Activated CD8-positive, alpha-beta memory T cell treated with anti-CD3 and anti-CD28 coated beads, Interleukin-2, amount 10 ng/mL, durations not matched to agents 7 days and 5 days (primary cell): ENCODE data around the gene ACTN1. TPM values are rescaled to one million over a fixed set of nuclear protein-coding genes. Genes with fewer than 3 reads are reported as not detected.

Source experiments
- ATAC-seq: fragments of 150-1000 bp; cut with Tn5 transposase; one replicate; pipeline ENCODE4 v1.10.0; 2021; ENCODE audit warnings: moderate library complexity
- CTCF ChIA-PET: fragments of 350-600 bp; sonication (Branson Sonifier 250); formaldehyde crosslinking; loops from one replicate; lab custom pipeline; 2021; ENCODE audit warnings: antibody characterized with exemption; lab: Charles Lee
- DNase-seq: peaks from one replicate; pipeline ENCODE4 v3.0.0-alpha.2; 2020
- H3K27ac Mint-ChIP-seq: one replicate; pipeline ENCODE4 v1.8.0; 2021; ENCODE audit warnings: mild to moderate bottlenecking, mixed read lengths
- H3K27me3 Mint-ChIP-seq: one replicate; pipeline ENCODE4 v1.8.0; 2021; ENCODE audit warnings: mixed read lengths
- H3K36me3 Mint-ChIP-seq: one replicate; pipeline ENCODE4 v1.8.0; 2021; ENCODE audit warnings: mild to moderate bottlenecking, mixed read lengths
- H3K4me1 Mint-ChIP-seq: one replicate; pipeline ENCODE4 v1.8.0; 2021; ENCODE audit warnings: mixed read lengths
- H3K4me3 Mint-ChIP-seq: one replicate; pipeline ENCODE4 v1.8.0; 2021; ENCODE audit warnings: mild to moderate bottlenecking, moderate library complexity, mixed read lengths
- H3K9me3 Mint-ChIP-seq: one replicate; pipeline ENCODE4 v1.8.0; 2022; ENCODE audit warnings: low read depth, mixed read lengths
- total RNA-seq, 2 experiments: library from RNA; stranded (reverse); gene quantifications; one replicate each; pipeline ENCODE4 v1.2.3, GENCODE V29; 2021

ACTN1 gene
- total RNA-seq, 2 experiments from 2014 or later = 26.8 to 56.0 TPM

- H3K9me3 Mint-ChIP-seq = no peaks in the 10 kb centered on the region
- no peaks in the 10 kb centered on the region for H3K36me3 Mint-ChIP-seq
- ATAC-seq (no peak), DNase-seq (no peak)
- H3K27ac Mint-ChIP-seq = peak overlapping the region; percentile 37
- no peak overlapping the region for H3K4me3 Mint-ChIP-seq
- CTCF ChIA-PET = no interaction called here
- peaks cover 3% of the 10 kb centered on the region for H3K27me3 Mint-ChIP-seq
- peaks cover 6% of the 10 kb centered on the region for H3K4me1 Mint-ChIP-seq
These were observed 80.7 kb downstream of the ACTN1 start for GRCh38 chr14:68898248-68899032.

- Mint-ChIP-seq H3K27me3 (peaks cover 3% of the 10 kb centered on the region), H3K4me1 (peaks cover 6% of the 10 kb centered on the region), H3K9me3 (no peaks in the 10 kb centered on the region), H3K36me3 (no peaks in the 10 kb centered on the region), H3K4me3 (no peak overlapping the region), H3K27ac (no peak overlapping the region)
- CTCF ChIA-PET = no interaction called here
- no peak for ATAC-seq
- no peak for DNase-seq
These were observed 81.4 kb downstream of the ACTN1 start for GRCh38 chr14:68897559-68898155.

DNA sequence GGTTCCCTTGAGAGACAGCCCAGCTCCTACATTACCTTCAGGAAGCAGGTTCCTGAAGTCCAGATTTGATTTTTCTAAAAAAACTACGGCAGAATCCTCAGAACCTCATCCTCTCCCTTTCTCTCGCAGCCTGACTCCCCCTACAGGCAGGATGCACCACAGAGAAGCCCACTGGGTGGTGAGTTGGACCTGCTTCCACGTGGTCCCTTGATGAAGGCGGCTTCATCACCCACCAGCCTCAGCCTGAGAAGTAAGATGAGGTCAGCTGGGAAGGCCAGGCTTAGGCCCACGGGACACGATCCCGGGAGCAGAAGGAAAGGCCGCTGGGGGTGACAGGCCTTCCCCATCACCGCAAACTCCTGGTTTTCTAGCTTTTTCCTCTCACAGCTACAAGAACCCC is 83.0 kb downstream of the ACTN1 start:
- Mint-ChIP-seq H3K27ac (no peak overlapping the region), H3K4me3 (no peak overlapping the region), H3K36me3 (no peaks in the 10 kb centered on the region), H3K4me1 (peaks cover 6% of the 10 kb centered on the region), H3K9me3 (no peaks in the 10 kb centered on the region), H3K27me3 (peaks cover 3% of the 10 kb centered on the region)
- DNase-seq (no peak), ATAC-seq (no peak)
- CTCF ChIA-PET = no interaction called here

DNA sequence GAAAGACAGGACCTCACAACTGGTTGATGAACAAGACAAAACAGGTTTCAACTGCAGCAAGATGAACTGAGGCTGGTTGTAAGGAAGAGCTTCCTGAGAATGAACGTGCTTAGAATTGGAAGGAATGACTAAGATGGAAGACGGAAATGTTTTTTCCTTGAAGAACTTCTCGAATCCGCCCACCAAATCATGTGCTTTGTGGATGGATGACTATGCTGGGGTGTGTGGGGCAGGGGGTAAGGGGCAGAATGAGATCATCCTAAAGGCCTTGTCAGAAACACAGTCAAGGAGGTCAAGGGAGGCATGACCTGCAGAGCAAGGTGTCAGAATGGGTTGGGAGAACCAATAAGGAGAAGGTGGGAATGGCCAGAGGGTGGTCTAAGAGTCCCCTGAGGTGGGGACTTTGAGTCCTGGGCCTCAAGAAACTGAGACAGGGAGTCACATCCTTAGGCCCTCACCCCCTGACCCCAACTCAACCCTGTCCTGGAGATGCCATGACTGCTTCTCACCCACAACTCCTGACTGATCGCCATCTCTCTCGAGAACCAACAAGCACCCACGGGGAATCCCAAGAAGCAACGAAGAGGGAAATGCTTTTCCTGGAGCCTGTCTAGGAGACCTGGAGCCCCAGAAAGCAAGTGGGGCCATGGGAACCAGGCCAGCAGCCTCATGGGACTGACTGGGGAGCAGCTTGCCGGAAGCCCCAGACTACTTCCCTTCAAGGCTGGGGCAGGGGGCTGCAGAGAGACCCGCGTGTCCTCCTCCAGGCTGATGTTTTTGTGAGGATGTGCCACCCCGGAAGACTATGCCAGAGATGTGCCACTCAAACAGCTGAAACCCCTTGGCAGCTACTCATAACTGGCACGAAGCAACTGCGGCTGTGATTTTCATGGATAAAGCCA is 84.0 kb downstream of the ACTN1 start:
- Mint-ChIP-seq H3K9me3 (no peaks in the 10 kb centered on the region), H3K4me1 (peaks cover 6% of the 10 kb centered on the region), H3K27ac (no peak overlapping the region), H3K4me3 (no peak overlapping the region), H3K36me3 (no peaks in the 10 kb centered on the region), H3K27me3 (peaks cover 3% of the 10 kb centered on the region)
- DNase-seq (no peak), ATAC-seq (no peak)
- CTCF ChIA-PET = no interaction called here

DNA sequence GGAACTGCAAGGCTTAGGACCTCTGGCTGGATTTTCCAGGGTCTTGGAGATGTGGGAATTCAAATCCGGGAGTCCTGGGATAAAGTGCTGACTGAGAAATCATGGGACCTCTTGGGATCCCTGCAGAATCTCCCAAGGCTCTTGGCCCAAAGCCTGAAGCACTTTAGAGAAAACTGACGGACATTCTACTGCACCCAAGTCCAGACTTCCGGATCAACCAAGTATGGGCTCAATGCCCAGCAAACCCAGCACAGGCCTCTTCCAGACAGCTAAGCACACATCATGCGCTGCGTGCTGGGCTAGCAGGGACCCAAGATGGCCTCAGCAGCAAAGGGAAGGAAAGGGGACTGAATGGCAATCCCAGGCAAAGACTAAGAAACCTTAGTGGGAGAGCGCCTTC is 85.0 kb downstream of the ACTN1 start:
- H3K27ac Mint-ChIP-seq = no peak overlapping the region
- no peak overlapping the region for H3K4me3 Mint-ChIP-seq
- H3K27me3 Mint-ChIP-seq = peaks cover 3% of the 10 kb centered on the region
- H3K9me3 Mint-ChIP-seq = no peaks in the 10 kb centered on the region
- CTCF ChIA-PET = no interaction called here
- H3K36me3 Mint-ChIP-seq = no peaks in the 10 kb centered on the region
- DNase-seq (no peak), ATAC-seq (no peak)
- peaks cover 4% of the 10 kb centered on the region for H3K4me1 Mint-ChIP-seq

DNA sequence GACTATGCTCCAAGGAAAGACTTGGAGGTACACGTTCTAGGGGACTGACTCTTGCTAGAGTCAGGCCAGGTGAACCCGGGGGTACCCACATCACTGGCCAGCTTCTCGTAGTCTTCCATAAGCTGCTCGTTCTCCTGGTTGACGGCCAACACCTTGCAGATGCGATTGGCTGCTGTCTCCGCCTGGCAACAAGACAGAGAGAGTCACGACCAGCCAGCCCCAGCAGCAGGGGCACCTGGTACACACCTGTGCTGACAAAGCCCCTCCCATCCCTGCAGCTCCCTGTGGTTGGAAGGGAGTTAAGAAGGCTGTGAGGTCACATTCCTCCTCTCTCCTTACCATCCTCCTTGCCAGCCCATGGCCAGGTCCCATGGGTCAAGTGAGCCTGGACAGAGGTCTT is 85.5 kb downstream of the ACTN1 start:
- CTCF ChIA-PET = no interaction called here

GRCh38 chr14:68892961-68893360 is 86.1 kb downstream of the ACTN1 start:
- H3K27ac Mint-ChIP-seq = no peak overlapping the region
- no peak overlapping the region for H3K4me3 Mint-ChIP-seq
- CTCF ChIA-PET = interaction anchor here (1.2 kb wide), 1 partner anchor 20 kb away, joined by 3 read pairs; no protein-coding TSS in a partner anchor
- H3K27me3 Mint-ChIP-seq = peaks cover 3% of the 10 kb centered on the region
- no peaks in the 10 kb centered on the region for H3K36me3 Mint-ChIP-seq
- DNase-seq (no peak), ATAC-seq (no peak)
- H3K4me1 Mint-ChIP-seq = no peaks in the 10 kb centered on the region
- no peaks in the 10 kb centered on the region for H3K9me3 Mint-ChIP-seq

More for the DNA sequence above, 85.5 kb downstream of the ACTN1 start:
- ATAC-seq (no peak), DNase-seq (no peak)
- Mint-ChIP-seq H3K27ac (no peak overlapping the region), H3K9me3 (no peaks in the 10 kb centered on the region), H3K36me3 (no peaks in the 10 kb centered on the region), H3K27me3 (peaks cover 3% of the 10 kb centered on the region), H3K4me3 (no peak overlapping the region), H3K4me1 (peaks cover 3% of the 10 kb centered on the region)

GRCh38 chr14:68891851-68892660 is 87.0 kb downstream of the ACTN1 start:
- DNase-seq = no peak
- Mint-ChIP-seq H3K36me3 (no peaks in the 10 kb centered on the region), H3K9me3 (no peaks in the 10 kb centered on the region), H3K27ac (no peak overlapping the region), H3K4me1 (no peaks in the 10 kb centered on the region), H3K4me3 (no peak overlapping the region), H3K27me3 (peaks cover 3% of the 10 kb centered on the region)
- CTCF ChIA-PET = interaction anchor here (1.2 kb wide), 1 partner anchor 21 kb away, joined by 3 read pairs; no protein-coding TSS in a partner anchor
- ATAC-seq = no peak

GRCh38 chr14:68890173-68890931 is 88.8 kb downstream of the ACTN1 start:
- no peaks in the 10 kb centered on the region for H3K27me3 Mint-ChIP-seq
- no peak overlapping the region for H3K27ac Mint-ChIP-seq
- no peaks in the 10 kb centered on the region for H3K4me1 Mint-ChIP-seq
- CTCF ChIA-PET = no interaction called here
- no peak for ATAC-seq
- H3K36me3 Mint-ChIP-seq = no peaks in the 10 kb centered on the region
- H3K4me3 Mint-ChIP-seq = no peak overlapping the region
- no peak for DNase-seq
- no peaks in the 10 kb centered on the region for H3K9me3 Mint-ChIP-seq

DNA sequence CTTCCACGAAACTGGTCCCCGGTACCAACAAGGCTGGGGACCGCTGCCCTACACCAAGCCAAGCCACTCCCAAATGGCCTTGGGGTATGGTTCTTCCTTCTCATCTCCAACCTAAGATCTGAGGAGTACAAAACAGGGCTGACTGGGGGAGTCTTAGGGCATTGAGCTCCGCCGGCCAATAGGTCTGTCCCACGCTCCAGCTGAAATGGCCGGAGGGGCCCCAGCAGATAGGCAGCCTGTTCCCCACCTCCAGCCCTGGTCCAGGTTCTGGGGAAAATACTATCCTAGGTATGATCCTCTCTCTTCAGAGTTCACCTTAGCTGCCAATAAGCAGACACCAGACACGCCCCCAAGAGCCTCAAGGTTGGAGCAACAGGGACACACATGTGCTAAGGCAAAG is 90.2 kb downstream of the ACTN1 start:
- H3K9me3 Mint-ChIP-seq = no peaks in the 10 kb centered on the region
- no peaks in the 10 kb centered on the region for H3K36me3 Mint-ChIP-seq
- no peak overlapping the region for H3K27ac Mint-ChIP-seq
- H3K4me1 Mint-ChIP-seq = no peaks in the 10 kb centered on the region
- H3K4me3 Mint-ChIP-seq = no peak overlapping the region
- no peaks in the 10 kb centered on the region for H3K27me3 Mint-ChIP-seq
- CTCF ChIA-PET = interaction anchor here (0.6 to 1.1 kb wide), 2 partner anchors 26 to 46 kb away, joined by 3 to 4 read pairs; no protein-coding TSS in a partner anchor
- no peak for ATAC-seq
- no peak for DNase-seq

DNA sequence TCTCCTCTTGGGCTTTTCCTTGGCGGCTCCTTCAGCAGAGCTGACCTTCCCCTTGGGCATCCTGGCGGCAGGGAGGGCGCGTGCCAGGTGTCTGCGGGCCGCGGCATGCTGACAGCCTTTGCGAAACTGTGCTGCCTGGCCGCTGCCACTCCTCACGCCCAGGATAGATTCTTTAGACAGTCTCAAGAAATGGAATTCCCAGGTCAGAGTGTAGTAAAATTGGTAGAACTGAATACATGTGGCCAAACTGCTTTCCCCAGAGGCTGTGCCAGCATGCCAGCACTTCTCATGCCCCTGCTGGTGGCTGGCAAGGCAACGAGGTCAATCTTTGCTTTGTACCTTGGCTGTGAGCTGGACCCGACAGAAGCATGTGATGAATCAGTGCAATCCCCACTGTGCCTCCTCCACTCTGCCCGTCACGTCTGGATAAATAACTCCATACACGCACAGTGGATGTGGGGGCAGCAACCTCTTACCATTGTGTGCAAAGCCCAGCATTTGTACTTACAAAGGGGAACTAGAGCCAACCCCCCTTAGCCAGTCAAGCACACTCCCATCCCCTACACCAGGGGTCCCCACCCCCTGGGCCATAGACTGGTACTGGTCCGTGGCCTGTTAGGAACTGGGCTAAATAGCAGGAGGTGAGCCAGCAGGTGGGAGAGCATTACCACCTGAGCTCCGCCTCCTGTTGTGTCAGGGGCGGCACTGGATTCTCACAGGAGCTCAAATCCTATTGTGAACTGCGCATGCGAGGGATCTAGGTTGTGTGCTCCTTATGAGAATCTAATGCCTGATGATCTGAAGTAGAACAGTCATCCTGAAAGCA is 90.9 kb downstream of the ACTN1 start:
- no peaks in the 10 kb centered on the region for H3K36me3 Mint-ChIP-seq
- no peak overlapping the region for H3K27ac Mint-ChIP-seq
- H3K27me3 Mint-ChIP-seq = no peaks in the 10 kb centered on the region
- ATAC-seq (no peak), DNase-seq (no peak)
- no peaks in the 10 kb centered on the region for H3K4me1 Mint-ChIP-seq
- no peaks in the 10 kb centered on the region for H3K9me3 Mint-ChIP-seq
- CTCF ChIA-PET = interaction anchor here (1.1 kb wide), 1 partner anchor 25 kb away, joined by 3 read pairs; no protein-coding TSS in a partner anchor
- no peak overlapping the region for H3K4me3 Mint-ChIP-seq

DNA sequence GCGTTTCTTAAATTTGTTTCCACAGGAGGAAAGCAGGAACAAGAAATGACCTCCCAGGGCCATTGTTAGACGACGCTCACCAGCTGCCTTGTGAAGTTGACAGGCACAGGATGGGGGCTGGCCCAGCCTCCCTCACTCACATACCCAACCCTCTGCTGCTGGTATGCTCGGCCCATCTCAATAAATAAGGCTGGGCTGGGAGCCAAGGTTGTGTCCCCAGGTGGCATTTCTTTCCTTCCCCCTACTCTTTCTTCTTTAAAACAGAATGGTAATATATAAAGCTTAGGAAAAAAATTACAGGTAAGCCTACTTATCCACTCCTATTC is 93.0 kb downstream of the ACTN1 start:
- no peaks in the 10 kb centered on the region for H3K4me1 Mint-ChIP-seq
- no peak overlapping the region for H3K4me3 Mint-ChIP-seq
- no peak overlapping the region for H3K27ac Mint-ChIP-seq
- CTCF ChIA-PET = no interaction called here
- no peak for DNase-seq
- H3K27me3 Mint-ChIP-seq = no peaks in the 10 kb centered on the region
- ATAC-seq = no peak
- H3K9me3 Mint-ChIP-seq = no peaks in the 10 kb centered on the region
- peaks cover 3% of the 10 kb centered on the region for H3K36me3 Mint-ChIP-seq
